ENCODE data around the gene HLA-G.

Gene HLA-G

DNA sequence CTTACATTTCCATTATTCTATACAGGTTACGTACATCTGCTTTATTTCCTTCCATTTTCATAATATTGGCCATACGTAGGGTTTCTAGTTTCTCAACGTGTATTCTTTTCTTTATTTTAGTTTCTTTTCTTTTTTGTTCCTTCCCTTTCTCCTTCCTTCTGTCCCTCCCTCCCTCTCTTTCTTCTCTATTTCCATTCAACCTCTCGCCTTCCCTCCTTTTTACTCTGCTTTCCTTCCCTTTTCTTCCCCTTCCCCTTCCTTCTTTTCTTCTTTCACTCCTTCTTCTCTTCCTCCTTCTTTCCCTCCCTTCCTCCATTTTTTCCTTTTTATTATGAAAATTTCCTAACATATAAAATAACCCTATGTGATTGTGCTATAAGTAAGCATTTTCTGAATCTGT, 8.7 kb upstream of the HLA-G start:
- no peak for DNase-seq (ENCODE audit: low spot score)

DNA sequence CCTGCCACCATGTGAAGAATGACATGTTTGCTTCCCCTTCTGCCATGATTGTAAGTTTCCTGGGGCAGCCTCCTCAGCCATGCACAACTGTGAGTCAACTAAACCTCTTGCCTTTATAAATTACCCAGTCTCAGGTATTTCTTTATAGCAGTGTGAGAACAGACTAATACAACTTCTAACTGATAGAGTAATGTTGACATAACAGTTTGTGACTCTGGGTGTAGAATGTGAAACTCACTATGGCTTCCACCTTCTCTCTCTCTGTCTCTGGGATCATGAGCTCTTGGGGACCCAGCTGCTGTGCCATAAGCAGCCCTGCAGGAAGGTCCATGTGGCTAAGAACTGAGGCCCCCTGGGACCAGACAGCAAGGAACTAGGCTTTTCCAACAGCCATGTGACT, 3.5 kb upstream of the HLA-G start:
- DNase-seq (ENCODE audit: low spot score) = no peak

DNA sequence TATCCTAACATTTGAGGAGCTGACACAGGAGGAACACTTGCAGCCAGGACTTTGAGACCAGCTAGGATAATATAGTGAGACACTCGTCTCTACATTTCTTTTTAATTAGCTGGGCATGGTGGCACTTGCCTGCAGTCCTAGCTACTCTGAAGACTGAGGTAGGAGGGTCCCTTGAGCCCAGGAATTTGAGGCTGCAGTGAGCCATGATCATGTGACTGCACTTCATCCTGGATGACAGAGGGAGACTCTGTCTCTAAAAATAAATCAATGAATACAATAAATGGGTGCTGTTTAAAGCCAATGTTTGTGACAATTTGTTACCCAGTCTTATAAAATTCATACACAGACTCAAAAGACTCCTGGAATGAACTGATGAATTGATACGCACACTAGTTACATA, 1.8 kb upstream of the HLA-G start:
- DNase-seq (ENCODE audit: low spot score) = no peak

DNA sequence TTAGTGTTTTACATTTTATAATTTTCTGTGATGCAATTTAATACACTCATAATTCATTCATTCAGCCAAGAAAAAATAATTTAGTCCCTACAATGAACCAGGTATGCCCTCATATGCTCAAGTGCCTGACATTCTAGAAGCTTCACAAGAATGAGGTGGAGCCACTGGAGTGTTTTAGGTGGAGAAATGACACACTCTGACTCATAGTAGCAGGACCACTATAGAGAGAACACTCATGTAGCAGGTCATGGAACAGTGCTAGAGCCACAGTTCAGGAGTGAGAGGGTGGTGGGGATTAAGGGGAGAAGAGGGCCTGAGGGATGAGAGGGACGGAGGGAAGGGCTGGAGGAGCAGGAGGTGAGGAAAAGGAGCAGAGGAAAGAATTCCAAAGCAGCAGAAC, 1.4 kb upstream of the HLA-G start:
- no peak for DNase-seq (ENCODE audit: low spot score)

DNA sequence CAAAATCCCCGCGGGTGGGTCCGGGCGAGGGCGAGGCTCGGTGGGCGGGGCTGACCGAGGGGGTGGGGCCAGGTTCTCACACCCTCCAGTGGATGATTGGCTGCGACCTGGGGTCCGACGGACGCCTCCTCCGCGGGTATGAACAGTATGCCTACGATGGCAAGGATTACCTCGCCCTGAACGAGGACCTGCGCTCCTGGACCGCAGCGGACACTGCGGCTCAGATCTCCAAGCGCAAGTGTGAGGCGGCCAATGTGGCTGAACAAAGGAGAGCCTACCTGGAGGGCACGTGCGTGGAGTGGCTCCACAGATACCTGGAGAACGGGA, 809 bp downstream of the HLA-G start:
- no peak for DNase-seq (ENCODE audit: low spot score)

DNA sequence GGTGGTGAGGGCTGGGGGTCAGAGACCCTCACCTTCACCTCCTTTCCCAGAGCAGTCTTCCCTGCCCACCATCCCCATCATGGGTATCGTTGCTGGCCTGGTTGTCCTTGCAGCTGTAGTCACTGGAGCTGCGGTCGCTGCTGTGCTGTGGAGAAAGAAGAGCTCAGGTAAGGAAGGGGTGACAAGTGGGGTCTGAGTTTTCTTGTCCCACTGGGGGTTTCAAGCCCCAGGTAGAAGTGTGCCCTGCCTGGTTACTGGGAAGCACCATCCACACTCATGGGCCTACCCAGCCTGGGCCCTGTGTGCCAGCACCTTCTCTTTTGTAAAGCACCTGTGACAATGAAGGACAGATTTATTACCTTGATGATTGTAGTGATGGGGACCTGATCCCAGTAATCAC, 2.1 kb downstream of the HLA-G start:
- no peak for DNase-seq (ENCODE audit: low spot score)

DNA sequence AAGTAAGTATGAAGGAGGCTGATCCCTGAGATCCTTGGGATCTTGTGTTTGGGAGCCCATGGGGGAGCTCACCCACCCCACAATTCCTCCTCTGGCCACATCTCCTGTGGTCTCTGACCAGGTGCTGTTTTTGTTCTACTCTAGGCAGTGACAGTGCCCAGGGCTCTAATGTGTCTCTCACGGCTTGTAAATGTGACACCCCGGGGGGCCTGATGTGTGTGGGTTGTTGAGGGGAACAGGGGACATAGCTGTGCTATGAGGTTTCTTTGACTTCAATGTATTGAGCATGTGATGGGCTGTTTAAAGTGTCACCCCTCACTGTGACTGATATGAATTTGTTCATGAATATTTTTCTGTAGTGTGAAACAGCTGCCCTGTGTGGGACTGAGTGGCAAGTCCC, 2.8 kb downstream of the HLA-G start:
- no peak for DNase-seq (ENCODE audit: low spot score)

DNA sequence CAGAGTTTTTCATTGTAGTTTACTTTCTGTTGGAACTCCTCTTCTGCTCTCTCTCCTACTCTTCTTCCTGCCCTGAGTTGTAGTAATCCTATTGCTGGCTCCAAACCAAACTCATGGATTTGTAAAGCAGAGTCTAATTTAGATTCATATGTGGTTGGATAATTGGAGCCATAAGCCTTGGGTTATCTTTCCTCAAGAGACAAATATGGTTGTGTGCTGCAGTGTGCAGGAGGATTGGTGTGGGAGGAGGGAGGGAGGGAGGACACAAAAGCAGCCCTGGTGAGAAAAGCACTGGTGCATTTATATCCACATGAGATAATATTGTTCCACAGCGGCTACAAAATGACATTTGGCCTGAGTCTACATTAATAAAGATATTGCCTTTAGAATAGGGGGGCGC, 4.2 kb downstream of the HLA-G start:
- DNase-seq (ENCODE audit: low spot score) = no peak

DNA sequence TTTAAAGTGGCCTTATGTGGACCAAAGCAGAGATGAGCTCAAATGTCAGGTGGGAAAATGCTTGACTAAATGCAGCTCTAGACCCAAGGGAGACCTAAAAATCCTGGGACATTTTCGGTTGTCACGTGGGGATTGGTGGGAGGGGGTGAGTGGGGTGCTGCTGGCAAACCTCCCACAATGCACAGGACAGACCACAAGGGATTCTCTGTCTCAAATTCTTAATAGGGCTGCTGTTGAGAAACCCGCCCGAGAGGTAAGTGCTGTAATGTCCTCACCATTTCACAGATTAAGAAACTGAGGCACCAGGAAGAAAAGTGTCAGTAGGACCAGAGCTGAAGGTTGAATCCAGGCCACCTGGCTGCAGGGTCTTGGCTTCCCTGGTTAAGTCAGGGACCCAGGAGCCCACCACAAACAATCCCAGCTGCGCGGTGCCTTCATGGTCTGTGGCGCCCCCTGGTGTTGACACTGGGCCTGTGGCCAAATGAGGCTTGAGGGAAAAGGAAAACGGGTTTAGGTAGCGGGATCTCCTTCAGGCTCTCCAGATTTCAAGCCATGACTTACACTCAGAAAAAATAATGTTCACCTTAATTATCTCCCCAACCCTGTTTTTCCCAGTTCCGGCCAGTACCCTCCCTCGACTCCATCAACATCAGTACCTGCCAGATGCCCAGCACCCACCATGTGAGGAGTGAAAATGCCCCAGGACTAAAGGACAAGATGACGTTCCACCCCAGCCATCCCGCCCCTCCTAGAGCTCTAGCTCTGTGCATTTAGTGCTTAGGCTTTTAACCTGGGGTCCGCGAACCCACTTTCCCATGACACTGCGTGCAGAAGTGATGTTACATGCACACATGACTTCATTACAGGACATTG, 7.2 kb downstream of the HLA-G start:
- DNase-seq (ENCODE audit: low spot score) = peak; percentile 18

DNA sequence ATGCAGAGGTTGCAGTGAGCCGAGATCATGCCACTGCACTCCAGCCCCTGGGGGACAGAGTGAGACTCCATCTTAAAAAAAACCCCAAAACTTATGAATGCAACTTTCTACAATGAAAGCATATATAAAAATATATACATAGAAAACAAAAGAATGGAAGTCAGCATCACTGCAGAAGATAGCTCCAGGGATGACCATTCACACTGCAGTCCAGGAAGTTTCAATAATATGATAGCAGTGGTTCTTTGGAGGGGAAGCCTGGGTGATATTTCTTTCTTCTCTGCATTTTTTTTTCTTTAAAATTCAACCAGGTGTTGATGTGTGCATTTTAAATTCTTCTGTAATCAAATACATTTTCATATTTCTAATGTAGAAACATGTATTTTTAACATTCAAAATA, 12.3 kb downstream of the HLA-G start:
- DNase-seq (ENCODE audit: low spot score) = no peak

DNA sequence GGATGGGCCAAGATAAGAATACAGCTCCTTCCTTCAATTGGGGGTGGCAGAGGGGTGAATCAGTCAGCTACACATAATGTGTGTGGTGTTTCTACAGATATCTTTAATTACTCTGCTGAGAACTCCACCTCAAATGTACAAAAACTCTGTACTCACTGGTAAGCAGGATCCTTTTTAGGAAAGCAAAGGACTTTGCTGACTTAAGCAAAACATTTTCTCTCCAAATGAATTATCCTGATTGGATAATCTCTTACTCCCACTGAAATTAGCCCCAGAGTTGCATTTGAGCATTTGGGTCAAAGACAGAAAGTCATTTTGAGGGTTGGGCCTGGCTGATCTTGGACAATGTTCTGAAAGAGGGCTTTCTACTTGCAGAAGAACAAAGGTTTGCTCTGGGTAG, 13.4 kb downstream of the HLA-G start:
- no peak for DNase-seq (ENCODE audit: low spot score)

DNA sequence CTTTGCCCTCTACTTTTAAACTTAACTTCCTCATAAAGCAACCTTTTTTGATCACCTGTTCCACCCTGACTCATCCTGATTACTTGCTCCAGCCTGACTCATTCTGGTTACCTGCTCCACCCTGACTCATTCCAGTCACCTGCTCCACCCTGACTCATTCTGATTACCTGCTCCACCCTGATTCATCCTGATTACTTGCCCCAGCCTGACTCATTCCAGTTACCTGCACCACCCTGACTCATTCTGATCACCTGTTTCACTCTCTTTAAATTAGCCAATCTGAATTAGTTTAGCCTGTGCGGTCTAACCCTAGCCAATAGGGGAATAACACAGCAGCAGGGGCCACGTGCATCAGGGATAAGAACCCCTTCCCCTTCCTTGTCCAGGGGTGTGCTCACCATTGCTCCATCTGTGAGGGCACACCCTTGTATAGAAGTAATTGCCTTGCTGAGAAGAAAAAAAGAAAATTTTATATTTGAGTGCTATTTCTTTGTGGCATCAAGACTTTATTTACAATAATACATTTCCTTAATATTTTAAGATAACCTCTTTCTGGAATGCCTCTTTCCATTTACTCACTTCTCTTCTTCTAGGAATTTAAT, 17.9 kb downstream of the HLA-G start:
- DNase-seq (ENCODE audit: low spot score) = no peak

DNA sequence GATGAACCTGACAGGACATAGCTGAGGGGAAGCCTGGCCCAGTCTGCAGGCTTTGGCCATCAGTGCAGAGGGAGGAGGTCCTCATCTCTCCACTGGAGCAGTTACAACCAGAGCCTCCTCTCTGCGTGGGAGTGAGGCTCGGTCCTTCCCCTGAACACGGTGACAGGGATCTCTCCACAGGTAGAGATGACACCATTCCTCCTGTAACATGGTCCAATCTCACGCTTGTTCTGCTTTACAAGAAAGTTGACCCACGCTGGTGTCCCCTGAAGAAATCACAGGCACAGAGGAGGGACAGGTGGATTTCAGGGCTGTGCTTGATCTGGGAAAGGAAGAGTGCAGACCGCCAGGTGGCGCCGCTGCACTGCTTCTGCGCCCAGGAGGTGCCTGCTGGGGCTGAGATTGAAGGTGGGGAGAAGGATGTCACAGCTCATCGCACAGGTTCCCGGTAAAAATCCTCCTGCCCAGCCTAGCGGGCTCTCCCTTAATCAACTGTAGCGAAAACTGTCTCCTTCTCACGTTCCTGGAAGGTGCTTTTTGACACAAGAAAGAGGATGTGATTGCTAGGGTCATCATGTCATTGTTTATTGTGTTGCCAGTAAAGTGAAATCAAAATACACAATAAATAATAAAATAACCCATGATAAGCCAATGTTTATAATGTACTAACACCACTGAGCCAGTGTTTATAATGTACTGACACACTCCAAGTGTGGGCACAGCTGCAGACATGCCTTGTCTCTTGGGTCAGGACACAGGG, 20.4 kb downstream of the HLA-G start:
- peak; percentile 82 for DNase-seq (ENCODE audit: low spot score)

DNA sequence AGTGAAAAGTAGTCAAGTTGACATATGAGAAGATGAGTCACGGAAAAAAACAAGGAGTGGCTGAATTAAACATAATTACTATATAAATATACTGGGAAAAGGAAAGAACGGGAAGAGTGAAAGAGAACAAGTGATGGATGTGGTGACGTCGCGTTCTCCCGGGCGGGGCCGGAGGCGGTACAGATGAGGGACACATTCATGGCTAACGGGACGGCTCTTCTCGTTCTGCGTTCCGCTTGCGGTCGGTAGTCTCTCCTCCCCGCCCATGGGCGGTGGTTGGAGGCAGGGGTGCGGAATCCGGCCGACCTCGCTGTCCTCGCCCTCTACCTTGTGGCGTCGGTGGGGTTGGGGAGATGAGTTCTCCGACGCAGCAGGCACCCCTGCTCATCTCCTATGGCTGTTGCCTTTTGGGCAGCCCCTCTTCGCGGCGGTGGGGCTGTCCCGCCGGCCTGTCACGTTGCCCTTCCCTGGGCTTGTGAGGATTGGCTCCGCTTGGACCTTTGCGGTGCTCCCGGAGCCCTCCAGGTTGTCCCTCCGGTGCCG, 22.5 kb downstream of the HLA-G start:
- peak; percentile 10 for DNase-seq (ENCODE audit: low spot score)

DNA sequence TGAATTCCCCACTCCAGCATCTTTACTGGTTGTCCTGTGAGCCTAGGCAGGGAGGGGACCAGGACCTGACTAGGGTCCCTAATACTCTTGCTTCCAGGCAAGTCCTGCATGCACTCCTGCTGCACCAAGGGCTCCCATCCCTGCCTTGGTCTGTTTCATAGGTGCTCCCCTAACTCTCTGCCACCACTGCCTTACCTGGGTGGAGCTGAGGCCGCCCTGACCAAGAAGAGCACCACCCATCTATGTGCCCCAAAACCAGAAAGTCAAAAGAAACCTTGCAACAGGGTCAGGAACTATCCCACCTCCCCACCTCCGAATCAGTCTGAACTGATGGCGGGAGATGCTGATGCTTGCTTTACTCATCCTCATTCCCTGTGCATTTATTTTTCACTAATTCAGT, 23.6 kb downstream of the HLA-G start:
- no peak for DNase-seq (ENCODE audit: low spot score)

DNA sequence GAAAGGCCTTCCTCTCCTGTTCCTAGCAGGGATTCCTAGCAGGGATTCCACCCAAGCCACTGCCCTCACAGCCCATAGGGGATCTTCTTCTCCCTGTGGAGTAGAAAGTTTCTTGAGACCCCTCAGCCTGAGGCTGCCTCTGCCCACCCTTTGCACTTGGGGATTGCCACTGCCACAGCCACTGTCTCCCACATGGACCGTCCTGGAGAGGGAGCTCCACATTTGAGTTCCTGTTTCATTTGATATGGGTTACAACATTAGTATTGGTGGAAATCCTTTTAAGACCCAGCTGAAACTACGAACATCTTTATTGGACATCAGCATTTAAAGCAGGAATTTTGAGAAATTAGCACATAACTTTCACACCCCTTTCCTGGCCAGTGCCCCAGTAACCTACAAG, 25.6 kb downstream of the HLA-G start:
- DNase-seq (ENCODE audit: low spot score) = no peak

DNA sequence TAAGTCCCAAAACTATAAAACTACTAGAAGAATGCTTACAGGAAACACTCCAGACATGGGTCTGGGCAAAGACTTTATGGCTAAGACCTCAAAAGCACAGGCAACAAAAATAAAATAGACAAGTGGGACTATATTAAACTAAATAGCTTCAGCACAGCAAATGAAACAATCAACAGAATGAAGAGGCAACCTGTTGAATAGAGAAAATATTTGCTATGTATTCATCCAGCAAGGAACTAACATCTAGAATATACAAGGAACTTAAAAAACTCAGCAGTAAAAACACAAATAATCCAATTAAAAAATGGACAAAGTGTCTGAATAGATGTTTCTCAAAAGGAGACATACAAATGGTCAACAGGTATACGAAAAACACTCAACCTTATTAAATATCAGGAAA, 30.4 kb downstream of the HLA-G start:
- DNase-seq (ENCODE audit: low spot score) = no peak

DNA sequence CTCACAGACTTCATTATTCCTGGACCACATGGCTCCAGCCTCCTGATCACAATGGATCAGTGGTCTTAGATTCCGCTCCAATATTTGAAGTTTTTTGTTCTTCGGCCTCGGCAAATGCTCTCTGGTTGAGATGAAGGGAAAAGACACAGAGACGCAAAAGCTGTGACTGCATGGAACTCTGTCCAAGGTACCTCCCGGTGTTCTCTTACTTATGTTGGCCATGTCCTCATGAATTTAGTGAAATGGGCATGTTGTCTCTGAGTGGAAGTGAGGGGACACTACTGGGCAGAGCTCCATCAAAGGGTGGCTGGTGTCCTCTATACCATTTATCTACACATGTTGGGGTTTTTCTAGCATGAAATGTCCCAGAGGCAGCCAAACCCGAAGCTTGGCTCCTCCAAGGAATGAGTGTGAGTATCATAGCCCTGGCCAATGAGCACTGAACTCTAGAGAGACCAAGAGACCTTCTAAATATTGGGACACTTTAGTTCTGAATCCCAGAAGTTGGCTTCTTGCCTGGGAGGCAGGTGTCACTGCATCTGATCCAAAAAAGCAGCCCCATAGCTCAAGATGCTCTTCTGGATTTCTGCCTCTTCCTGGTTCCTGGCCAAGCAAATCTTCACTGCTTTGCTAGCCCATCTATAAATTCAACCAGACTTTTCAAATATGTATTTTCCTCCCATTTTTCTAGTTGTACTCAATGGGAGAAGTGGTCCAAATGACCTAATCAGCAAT, 34.1 kb downstream of the HLA-G start:
- peak; percentile 81 for DNase-seq (ENCODE audit: low spot score)

DNA sequence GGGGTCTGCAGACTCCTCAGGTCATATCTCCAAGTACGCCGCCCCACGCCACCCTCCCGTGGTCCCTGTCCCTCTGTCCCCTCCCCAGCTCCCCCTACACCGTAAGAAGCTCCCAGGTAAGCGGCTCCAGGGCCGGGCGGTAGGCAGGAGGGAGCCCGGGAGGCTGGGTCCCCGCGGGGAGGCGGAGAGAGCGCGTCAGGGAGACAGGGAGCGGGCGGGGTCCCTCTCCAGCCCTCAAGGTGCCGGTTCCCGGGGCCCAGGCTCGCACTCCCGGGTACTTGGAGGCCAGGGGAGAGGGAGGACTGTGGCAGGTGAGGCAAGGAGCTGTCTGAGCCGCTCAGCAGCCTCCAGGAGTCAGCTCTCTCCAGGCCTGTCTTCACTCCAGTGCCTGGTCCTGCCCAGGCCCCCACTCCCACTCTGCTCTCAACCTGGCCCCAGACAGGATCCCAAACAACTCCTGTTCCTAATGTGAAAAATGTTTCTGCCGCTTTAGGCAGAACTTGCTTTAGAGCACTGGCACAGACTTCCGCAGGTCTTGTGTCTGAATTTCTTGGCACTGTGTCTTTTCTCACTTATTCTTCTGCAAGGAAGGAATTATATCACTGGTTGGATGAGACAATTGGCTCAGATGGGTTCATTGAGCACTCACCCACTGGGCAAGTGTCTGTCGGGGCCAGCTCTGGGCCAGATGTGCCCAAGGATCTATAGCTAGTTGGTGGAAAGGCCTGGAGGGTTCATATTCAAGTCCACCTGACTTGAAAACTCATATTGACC, 36.6 kb downstream of the HLA-G start:
- DNase-seq (ENCODE audit: low spot score) = no peak

DNA sequence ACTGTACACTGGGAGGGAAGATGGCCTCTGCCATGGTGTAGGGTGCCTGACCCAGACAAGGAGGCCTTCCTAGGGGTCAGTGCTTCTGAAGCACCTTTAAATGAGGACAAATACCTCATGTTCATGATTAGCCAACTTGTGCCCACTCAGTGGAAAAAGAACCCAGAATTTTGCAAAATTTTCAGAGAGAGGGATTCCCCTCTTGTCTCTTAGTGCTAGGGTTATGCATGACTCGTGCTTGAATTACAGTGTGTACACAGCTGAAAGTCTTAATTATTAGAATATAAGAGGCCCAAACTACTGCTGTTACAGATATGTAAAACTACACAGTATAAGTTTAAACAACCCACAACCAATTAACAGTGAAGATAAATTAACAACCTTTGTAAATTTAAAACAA, 38.0 kb downstream of the HLA-G start:
- no peak for DNase-seq (ENCODE audit: low spot score)

DNA sequence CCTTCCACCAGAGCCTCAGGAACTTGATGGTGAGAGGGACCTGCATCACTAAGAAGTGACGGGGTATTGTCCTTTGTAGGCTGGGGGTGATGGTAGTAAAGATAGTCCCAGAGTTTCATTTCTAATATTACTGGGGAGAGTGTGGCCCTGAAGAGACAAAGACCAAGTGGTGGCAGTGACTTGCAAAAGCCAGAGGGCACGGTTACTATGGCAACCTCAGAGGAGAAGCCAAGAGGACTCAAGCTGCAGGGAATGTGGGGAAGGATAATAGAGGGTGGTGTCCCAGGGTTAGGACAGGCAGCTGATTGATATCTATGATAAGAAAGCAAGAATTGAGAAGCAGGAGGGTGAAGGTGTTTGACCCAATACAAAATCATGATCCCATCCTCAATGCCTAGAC, 42.5 kb downstream of the HLA-G start:
- DNase-seq (ENCODE audit: low spot score) = no peak

DNA sequence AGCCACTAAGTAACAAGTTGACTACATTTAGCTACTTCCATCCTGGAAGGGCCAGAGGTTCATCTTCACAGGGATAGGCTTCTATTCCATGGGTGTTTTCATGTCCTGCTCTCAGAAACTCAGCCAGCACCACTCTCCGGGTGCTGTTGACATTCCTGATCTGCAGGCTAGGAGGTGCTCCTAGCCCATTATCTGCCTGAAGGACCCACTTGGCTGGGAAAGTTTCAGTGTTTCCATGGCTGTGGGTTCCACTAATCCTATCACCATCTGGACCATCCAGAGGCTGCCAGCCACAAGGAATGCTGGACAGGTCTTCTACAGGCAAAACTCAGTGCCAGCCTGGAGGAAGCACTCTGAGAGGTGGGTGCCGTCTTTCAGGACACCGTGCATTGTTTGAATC, 45.2 kb downstream of the HLA-G start:
- DNase-seq (ENCODE audit: low spot score) = no peak

Measured in cerebellar cortex (tissue), 1 donor.